ENCODE data around the gene TBCCD1.
"Not testable (repeated sequence)": the region's sequence is repeated elsewhere in the genome, so short reads cannot be mapped to it uniquely, and the experiment has no call there.

Gene TBCCD1

DNA sequence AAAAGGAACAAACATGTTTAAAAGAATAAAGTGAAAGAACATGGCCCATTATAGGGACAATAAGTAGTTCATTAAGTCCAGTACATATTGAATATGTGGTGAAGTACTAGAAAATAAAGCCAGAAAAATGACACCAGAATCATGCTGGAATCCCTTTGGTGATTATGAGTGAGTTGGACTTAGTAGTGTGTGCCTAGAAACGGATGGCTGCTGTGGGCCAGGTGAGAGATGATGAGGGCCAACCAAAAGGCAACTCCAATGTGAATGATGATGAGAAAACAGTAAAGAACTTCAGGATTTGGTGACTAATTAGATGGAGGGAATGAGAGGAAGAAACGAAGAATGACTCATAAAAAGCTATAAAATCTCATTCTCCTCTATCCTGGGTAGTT, 26.3 kb downstream of the TBCCD1 start:
- in situ Hi-C loops (cut with MboI; ENCODE audit: low pct_unique_long_range_greater_than_20kb, low sequenced_read_pairs, unreplicated experiment): loop anchor here (10.0 kb wide), 1 partner anchor 556 kb away; no protein-coding TSS in a partner anchor
- DNase-seq (ENCODE audit: low spot score): no peak

DNA sequence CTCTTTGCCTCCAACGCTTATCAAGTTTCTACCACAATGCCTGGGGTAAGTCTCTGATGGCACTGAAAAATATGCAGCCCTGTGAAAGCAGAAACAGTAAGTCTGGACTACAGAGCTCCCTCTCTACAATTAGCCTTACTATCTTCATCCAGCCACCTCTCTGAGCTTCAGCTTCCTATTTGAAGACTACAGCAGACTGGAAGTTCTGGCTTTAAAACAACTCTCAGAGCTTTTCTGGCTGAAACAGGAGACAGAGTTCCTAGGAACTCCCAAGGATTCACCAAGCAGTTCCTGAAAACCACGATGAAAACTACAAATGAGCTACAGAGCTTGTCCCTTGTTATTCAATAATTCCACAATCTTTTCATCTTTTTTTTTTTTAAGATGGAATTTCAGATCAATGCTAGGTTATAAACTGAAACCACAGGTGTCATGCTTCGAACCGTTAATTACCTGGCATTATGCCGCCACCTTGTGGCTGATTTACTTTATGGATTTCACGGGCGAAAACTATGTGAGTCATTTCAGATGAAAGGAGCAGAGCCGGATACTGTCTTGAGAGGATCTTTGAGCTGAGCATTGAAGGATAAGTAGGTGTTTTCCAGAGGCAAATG, 26.8 kb downstream of the TBCCD1 start:
- DNase-seq (ENCODE audit: low spot score): peak; percentile 49
- in situ Hi-C loops (cut with MboI; ENCODE audit: low pct_unique_long_range_greater_than_20kb, low sequenced_read_pairs, unreplicated experiment): loop anchor here (10.0 kb wide), 1 partner anchor 556 kb away; no protein-coding TSS in a partner anchor
- TF ChIP-seq CTCF (IDR thresholded peaks at IDR 0.05; ENCODE audit: extremely low read depth, insufficient read depth, missing control alignments): peak; percentile 71

More for the DNA sequence above, 26.3 kb downstream of the TBCCD1 start:
- no peak for TF ChIP-seq CTCF (IDR thresholded peaks at IDR 0.05; ENCODE audit: extremely low read depth, insufficient read depth, missing control alignments)

- in situ Hi-C loops (cut with MboI; ENCODE audit: low pct_unique_long_range_greater_than_20kb, low sequenced_read_pairs, unreplicated experiment): loop anchor here (5.0 kb wide), 1 partner anchor 276 kb away; no protein-coding TSS in a partner anchor
- no peak for DNase-seq (ENCODE audit: low spot score)
- no peak for TF ChIP-seq CTCF (IDR thresholded peaks at IDR 0.05; ENCODE audit: extremely low read depth, insufficient read depth, missing control alignments)
Measured at GRCh38 chr3:186538779-186539178, 28.4 kb downstream of the TBCCD1 start.

DNA sequence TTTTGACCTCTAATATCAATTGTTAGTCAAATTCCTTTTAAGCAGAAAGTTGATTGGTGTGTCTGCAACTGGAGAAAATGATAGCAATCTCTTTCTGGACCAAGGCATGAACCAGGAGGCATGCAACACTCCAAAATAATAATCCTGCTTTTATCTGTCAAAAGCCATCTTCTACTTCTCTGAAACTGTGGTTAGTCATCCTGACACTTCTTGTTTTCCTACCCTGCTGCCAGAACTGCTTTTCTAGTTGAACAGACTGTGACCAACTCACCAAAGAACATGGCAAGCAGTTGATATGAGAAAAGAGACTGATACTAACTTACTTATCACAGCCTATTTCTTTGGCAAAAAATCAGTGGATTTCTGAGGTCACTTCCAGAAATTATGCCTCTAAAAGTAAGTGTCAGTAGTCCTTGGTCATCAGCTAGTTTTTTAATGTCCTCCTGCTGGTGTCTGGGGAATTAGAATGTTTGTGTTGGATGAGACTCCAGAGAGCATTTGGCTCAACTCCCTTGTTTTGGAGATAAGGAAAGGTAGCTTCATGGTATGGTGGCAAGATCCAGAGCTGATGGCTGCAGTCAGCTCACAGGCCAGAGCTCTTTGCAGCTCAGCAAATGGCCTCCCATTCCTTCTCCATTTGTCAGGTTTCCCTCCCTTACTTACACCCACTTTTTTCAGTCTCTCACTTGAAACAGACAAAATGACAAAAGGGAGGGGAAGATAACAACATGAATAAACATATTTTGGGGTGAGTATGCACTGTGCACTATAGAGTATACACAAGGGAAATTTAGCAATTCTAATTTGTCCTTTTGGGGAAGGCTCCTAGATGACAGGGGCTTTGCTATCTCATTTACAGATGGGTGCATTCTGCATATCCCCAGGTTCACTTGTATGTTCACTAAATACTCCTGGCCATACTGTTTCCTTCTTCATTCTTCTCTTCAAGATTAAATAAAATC, 30.0 kb downstream of the TBCCD1 start:
- DNase-seq (ENCODE audit: low spot score): no peak
- in situ Hi-C loops (cut with MboI; ENCODE audit: low pct_unique_long_range_greater_than_20kb, low sequenced_read_pairs, unreplicated experiment): loop anchor here (5.0 kb wide), 1 partner anchor 275 kb away; no protein-coding TSS in a partner anchor
- no peak for TF ChIP-seq CTCF (IDR thresholded peaks at IDR 0.05; ENCODE audit: extremely low read depth, insufficient read depth, missing control alignments)

DNA sequence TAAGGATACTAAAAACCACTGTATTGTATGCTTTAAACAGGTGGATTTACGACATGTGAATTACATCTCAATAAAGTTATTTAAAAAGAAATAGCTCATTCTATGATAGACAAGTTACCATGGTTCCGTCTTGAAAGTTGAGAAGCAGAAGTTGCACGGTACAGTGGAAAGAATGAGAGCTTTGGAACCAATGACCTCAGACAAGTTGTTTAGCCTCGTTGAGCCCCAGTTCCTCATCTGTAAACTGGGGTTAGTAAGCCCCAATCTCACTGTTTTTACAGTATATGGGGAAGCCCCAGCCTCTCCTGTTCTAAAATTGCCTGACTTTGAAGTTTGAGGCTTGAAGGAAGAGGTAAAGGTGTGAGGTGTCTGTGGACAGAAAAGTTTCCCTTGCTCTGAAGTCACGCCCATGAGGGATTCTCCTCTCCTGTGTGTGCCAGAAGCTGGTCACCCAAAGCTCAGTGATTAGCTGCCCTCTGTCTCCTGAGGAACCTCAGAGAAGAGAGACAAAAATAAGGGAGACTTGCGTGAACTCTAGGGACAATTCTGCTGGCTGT, 32.9 kb downstream of the TBCCD1 start:
- in situ Hi-C loops (cut with MboI; ENCODE audit: low pct_unique_long_range_greater_than_20kb, low sequenced_read_pairs, unreplicated experiment): no loop called here
- DNase-seq (ENCODE audit: low spot score): peak; percentile 57
- TF ChIP-seq CTCF (IDR thresholded peaks at IDR 0.05; ENCODE audit: extremely low read depth, insufficient read depth, missing control alignments): no peak

DNA sequence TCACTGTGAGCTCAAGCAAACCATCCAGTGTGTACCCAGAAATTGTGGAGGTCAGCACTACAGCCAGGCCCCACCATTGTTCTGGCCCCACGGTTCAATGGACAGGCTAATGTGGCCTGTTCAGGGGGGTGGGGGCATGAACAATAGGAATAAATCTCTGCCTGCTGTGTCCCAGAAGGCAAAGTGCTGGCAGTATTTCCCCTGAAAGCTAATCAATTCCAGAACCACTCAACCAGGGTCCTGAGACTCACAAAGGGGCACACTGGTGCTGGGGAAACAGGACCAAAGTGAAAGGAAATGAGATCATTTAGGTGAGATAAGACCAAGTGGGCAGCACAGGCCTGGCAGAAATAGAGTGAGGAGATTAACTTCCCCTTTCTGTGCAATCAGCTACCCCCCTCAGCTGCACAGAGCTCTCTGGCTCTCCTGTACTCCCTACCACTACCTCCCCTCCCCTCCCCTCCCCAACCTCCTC, 34.5 kb downstream of the TBCCD1 start:
- no peak for TF ChIP-seq CTCF (IDR thresholded peaks at IDR 0.05; ENCODE audit: extremely low read depth, insufficient read depth, missing control alignments)
- in situ Hi-C loops (cut with MboI; ENCODE audit: low pct_unique_long_range_greater_than_20kb, low sequenced_read_pairs, unreplicated experiment): no loop called here
- no peak for DNase-seq (ENCODE audit: low spot score)

GRCh38 chr3:186531694-186532093, 35.4 kb downstream of the TBCCD1 start:
- DNase-seq (ENCODE audit: low spot score); in situ Hi-C loops (cut with MboI; ENCODE audit: low pct_unique_long_range_greater_than_20kb, low sequenced_read_pairs, unreplicated experiment): not testable (repeated sequence)
